Activated CD8-positive, alpha-beta memory T cell treated with anti-CD3 and anti-CD28 coated beads for 1 hour (primary cell): ENCODE measurements around the gene SPOCK1.

Experiments
- DNase-seq, 2 donors: peaks; one replicate each; pipeline ENCODE4 v3.0.0-alpha.2; 2020; ENCODE audit warnings: low read depth in 1 of 2; ENCODE audit errors: extremely low read depth in 1 of 2

The SPOCK1 gene

DNA sequence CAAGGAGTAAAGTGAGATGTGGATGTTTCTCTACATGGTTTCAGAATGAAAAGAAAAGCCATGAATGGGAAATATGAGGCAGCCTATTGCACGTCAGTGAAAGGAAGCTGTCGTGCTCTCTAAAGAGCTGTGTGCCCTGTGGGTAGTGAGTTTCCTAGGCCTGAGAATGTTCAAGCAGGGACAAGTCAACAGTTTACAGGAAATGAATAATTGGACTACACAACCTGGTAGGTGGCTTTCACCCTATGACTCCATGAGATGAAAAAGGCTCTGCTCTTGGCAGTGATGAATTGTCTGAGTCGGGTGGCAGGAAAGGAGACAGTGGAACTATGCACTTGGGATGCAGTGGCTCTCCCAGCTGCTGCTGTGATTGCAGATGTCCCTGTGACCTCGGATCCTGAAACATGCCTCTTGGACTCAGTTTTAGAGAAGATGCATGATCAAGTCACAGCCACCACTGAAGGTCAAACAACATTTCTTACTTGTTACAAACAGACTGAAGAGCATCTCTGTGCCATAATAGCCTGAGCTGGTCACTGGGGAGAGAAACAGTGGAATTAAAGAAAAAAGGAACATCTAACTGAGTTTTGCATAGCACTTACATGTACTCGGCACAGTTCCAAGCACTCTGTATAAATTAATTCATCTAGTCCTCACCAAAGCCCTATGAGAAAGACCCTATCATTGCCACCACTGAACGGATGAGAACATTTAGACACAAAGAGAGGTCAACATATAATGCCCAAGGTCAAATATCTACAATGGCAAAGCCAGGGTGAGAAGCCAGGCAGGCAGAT lies 293.7 kb downstream of the SPOCK1 start:
- DNase-seq, result no peak

DNA sequence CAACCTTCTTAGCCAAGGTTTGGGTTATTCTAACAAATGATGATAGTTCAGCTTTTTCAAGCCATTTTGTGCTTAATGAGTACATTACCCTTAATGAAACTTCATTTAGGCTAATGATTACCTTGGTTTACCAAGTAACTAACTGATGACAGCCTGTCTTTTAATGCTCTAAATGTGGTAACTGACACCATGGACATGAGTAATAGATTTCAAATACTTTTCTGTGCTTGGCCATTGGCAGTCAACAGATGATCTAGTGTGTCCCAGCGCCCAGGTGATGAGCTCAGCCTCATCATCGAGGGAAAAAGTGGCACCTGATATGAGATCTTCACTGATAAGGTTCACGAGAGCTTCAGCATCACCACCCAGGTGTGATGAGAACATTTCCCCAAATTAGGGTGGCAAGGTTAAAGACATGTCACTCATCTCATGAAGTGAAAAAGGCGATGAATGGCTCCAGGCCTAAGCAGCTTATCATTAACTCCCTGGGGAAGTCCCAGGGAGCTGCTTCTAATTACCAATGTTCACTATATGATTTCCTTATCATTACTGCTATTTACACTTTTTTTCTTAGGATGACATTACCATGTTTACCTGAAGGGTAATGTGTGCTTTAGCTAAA lies 296.0 kb downstream of the SPOCK1 start:
- DNase-seq, result no peak

DNA sequence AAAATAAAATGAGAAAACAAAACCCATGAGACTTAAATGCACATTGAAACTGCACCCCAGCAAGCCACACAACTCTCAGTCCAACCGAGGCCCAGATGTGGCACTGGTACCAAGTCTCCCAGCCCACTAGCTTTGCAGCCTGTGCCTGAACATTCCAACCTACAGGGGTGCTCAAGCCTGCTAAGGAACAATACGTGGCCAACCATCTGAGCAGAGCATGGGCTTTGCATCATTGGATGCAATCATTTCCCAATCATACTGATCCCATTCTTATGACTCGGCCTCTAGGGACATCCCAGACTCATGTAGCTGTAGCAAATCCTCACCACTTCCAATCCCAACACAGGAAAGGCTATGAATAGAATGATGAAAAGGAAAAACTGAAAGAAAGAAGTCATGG lies 297.2 kb downstream of the SPOCK1 start:
- no peak for DNase-seq

DNA sequence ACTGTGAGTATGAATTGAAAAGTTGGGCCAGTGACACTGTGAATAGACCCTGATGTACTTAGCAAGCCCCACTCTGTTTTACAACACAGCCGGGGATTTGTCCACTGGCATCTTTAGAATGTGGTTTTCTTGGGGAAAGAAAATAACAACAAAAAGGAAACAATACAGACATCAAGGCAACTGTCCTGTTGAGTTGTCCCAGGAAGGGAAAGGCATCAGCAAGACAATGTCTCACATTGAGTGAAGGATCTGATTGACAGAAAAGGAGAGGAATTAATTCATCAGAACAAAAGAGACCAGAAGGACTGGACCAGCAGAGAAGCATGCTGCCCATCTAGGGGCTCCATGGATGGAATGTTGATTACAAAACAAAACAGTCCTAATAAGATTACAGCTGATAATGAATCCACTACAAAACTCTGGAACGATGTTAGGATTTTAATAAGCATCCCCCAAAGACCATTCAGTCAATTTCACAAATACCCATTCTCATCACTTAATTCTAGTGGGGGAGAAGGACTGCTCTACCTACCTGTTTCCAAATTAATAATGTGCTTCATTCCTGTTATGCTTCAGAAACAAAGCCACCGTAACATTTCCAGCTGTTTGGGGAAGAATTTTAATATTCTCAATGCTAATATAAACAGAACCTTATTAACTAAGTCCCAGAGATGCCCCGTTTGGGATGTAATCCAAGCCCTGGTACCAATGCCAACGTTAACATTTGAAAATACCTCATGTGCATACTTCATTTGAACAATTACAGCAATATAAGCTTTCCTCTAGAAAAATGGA lies 298.0 kb downstream of the SPOCK1 start:
- no peak for DNase-seq

DNA sequence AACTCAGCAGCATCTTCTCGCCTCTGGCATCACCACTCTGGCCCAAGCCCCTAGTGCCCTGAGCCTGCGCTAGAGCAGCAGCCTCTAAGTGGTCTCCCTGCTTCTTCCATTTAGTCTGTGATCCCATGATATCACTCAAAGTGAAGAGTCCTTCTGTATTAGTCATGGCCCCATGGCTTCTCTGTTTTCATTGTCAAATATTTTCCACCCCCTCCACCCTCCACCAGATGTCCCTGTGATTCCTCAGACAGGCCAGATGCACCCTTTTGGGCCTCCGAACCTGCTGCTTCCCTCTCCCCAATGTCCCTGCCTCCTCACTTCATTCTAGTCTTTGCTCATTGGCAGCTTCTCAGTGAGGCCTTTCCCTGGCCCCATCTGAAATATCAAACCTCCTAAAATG lies 299.2 kb downstream of the SPOCK1 start:
- no peak for DNase-seq

GRCh38 chr5:137199201-137199600 lies 299.9 kb downstream of the SPOCK1 start:
- DNase-seq, result no peak

- DNase-seq, result no peak
Measured at GRCh38 chr5:137195483-137195882, 303.6 kb downstream of the SPOCK1 start.

GRCh38 chr5:137194300-137194699 lies 304.8 kb downstream of the SPOCK1 start:
- DNase-seq, result no peak

- no peak for DNase-seq
Measured at GRCh38 chr5:137192293-137192743, 306.8 kb downstream of the SPOCK1 start.

DNA sequence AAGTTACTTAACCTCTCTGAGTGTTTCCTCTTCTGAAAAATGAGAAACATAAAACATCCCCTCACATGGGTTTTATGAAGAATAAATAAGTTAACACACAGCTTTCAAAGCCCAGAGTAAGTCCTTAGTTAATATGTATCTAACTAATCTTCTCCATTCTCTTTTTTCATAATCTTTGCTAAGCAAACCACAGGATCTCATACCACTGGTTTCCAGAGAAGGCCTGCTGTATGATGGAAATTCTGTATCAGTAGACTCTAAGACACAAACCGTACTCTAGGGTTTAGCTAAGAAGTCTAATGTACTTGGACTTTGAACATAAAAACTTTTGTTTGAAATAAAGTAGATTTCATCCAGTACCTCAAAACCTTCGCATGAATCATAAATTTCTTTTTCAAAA lies 307.9 kb downstream of the SPOCK1 start:
- DNase-seq, result no peak

- no peak for DNase-seq
Measured at GRCh38 chr5:137190441-137190840, 308.7 kb downstream of the SPOCK1 start.

- no peak for DNase-seq
Measured at GRCh38 chr5:137190031-137190430, 309.1 kb downstream of the SPOCK1 start.

GRCh38 chr5:137188566-137188965 lies 310.6 kb downstream of the SPOCK1 start:
- no peak for DNase-seq

DNA sequence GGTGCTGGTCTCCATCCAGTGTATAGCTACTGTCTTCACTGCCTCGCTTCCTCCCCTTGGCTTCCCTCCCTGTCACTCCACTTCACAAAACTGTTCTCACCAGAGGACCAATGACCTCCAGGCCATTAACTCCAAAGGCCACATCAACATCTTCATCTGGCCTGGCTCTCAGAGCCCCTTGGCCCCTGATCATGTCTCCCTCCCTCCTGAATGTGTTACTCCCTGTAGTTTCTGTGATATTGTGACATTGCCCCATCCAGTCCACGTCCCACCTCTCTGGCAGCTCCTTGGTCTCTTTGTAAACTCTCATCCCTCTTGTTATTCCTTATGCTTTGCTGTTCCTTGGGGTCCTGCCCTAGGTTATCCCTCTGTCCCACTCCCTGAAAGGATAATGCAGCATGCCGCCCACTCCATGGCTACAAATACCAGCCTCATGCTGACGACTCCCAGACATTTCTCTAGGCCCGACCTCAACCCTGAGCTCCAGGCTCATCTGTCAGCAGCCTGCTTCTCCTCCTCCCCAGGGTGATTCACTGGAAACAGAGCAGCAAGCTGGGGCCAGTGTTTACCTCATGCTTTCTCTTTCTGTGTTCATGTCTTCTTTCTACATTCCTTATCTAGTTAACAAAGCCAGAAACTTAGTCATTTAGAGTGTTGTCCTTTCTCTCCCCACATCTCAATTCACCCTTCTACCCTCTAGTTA lies 312.2 kb downstream of the SPOCK1 start:
- DNase-seq, result no peak

- no peak for DNase-seq
Measured at GRCh38 chr5:137185193-137185592, 313.9 kb downstream of the SPOCK1 start.

DNA sequence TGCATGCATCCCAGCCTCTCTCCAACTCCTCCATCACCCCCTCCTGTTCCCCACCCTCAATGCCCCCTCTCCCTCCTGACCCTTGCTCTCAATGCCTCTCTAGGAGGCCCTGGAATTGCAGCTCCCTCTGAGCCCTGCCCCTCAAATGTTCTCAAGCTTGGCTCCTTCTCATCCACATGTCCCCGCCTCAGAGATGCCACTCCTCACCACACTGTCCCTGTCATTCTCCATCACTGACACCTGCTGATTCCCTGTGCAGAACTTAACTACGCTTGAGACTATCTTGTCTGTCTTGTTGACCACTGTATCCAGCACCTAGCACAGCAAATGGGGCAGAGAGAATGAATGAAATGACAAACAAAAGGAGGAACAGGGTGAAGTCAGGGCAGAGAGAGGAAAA lies 314.4 kb downstream of the SPOCK1 start:
- no peak for DNase-seq

- DNase-seq, result no peak
Measured at GRCh38 chr5:137182576-137182975, 316.6 kb downstream of the SPOCK1 start.

GRCh38 chr5:137181667-137182066 lies 317.5 kb downstream of the SPOCK1 start:
- no peak for DNase-seq

DNA sequence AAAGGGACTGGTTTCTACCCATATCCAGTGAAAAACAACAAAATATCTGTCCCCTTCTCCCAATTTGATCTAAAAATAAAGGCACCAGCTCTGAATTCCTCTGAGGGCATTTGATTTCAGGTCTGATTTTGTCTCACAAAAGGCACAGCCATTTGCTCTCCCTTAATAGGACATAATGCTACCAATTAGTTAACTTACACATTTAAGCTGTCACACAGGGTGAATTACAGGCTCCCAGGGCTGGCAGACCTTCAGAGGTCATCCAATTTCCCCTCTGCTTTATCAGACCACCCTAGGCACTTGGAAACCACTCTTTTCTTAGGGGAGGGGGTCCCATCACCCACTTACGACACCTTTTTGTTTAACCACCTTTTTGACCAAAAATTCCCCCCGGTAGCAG lies 319.9 kb downstream of the SPOCK1 start:
- DNase-seq, result no peak

GRCh38 chr5:137176609-137177008 lies 322.5 kb downstream of the SPOCK1 start:
- DNase-seq, result no peak

DNA sequence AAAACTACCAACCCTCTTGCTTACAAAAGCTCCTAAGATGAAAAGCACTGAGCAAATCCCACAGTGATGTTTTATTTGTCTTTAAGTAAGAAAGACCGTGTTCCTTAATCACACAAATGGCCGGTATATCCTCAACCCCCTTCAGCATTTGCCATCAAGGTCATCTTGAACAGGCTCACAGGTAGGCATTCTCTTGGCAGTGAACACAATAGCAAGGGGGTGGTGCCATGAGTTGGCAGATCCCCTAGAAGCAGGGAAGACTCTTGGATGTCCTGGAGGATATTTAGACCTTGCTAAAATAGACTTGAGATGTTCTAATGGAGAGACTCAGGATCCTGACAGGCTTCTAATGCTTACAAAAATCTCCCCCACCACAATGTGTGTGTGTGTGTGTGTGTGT lies 323.0 kb downstream of the SPOCK1 start:
- DNase-seq, result no peak
